Activated gamma-delta T cell treated with anti-CD3 and anti-CD28 coated beads, Interleukin-2, amount 50 U/mL, for 16 hours (primary cell): ENCODE data around the gene PI3.

ENCODE experiments used
- DNase-seq: peaks from one replicate; pipeline ENCODE4 v3.0.0-alpha.2; 2020; ENCODE audit warnings: low read depth

PI3 gene

DNA sequence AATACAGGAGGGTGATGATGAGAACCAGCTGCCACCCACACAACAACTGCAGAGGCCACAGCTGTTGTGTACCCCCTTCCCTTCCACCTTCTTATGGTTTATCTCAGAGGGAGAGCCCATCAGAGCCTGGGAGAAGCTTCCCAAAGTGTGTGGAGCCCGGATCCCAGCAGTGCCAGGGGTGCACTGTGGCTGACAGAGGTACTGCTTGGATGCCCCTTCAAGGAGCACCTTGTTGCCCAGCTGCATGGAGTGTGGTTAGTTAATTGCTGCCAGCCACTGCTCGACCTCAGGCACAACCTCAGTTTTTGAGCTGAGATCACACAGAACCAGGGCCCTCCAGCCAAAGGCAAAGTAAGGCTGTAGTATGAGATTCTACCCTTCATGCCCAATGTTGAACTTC, 13.0 kb downstream of the PI3 start:
- DNase-seq: no peak

DNA sequence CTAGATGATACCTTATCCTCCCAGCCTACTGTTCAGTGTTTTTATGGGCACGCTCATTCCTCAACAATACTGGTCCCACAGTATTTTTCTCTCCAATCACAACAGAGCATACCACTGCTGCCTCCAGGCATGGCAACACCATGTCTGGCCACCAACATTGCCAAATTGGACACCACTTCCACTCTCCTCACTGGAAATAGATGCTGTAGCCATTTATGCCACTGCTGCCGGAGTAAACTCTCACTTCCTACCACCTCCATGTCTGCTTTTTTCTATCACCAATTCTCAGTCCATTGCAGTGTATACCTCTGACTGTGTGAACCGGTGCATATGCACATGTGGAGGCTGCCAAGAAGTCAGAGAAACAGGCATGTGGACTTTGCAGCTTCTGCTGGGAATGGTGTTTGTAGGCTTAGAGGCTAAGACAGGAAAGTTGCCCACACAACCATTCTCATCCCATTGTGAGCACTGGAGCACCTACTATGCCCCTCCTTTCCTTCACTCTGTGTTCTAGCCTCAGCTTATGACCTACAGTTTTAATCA, 14.4 kb downstream of the PI3 start:
- DNase-seq: no peak

DNA sequence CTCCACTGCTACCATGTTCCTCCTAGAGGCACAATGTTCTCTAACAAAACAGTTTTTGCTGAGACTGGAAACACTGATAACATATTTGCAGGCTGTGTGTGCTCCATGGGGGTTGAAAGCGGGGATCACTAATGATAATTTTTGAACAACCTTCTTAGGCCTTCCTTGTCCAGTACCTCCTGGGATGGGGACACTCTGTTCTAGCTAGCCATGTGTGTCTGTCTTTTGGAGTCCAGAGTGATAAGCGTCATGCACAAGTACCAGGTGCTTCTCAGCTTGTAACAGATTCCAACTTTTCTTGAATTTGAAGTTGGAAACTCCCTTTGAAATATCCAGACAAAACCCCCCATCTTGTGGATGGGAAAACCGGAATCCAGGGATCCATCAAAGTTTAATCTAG, 15.2 kb downstream of the PI3 start:
- no peak for DNase-seq

DNA sequence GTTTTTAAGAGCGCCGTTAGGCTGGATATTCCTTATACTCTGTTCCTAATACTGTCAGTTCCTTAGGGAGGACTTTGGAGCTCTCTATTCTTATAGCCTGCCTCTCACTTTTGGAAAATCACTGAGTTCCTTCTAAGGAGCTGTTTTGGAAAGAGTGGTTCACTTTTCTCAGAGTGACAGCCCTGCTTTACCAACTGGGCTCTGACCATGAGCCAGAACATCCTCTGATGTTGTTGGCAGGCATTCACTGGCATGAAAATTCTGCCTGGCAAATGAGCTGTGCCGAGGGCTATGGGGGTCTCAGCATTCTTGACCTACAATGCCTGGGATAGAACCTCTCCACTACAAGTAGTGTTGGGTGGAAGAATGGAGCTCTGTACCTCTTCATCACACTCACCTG, 17.2 kb downstream of the PI3 start:
- no peak for DNase-seq

DNA sequence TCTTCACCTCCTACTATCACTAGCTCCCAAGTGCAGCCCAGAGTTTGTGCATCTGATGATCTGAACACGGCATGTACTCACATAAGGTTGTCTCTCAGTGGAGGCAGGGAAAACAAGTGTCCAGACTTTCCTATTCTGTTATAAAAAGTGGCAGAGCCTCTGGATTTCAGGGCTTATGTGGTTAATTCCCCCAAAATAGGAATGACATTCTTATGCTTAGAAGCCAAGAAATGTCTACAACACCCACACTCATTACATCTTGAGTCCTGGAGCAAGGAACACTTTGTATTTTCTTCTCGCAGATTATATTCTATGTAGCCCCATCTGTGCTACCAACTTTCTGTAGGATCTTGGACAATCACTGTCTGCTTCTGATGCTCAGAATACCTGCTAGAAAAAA, 18.6 kb downstream of the PI3 start:
- no peak for DNase-seq

DNA sequence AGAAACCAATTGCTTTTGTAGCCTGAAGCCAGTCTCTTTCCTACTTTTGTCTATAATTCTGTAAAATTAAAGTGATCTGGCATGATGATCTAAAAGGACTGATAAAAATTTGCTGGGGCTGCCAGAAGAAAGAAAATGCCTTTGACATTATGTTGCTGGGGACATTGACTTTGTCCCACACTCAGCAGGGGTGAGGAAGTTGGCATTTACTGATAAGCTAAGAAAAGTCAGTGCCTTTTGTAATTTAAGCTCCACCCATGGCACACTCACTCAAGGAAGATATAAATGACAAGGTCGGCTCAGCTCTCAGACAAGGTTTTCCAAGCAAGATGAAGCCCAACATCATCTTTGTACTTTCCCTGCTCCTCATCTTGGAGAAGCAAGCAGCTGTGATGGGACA, 32.0 kb downstream of the PI3 start, which contains the start of gene SEMG1:
SEMG1 (plus strand) TSS at position 309 of the 400 bp plus-strand sequence; CDS start at position 330, 21 bp downstream.
- DNase-seq: no peak

DNA sequence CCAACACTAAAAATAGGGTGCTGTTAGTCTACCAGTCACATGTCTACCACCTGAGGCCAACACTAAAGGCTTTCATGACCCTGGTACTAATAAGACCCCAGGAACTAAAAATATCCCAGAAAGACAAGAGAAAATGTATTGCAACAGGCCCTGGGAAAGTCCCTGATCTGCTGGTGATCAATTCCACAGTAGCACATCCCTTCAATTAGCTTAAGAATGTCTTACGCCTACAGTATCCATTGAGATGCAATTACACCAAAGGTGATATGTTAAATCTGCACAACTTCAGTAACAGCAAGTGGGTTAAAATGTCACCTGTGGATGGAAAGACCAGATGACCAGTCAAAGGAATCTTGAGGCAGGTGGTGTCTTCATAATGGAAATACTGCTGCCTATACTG, 35.2 kb downstream of the PI3 start:
- DNase-seq: no peak

DNA sequence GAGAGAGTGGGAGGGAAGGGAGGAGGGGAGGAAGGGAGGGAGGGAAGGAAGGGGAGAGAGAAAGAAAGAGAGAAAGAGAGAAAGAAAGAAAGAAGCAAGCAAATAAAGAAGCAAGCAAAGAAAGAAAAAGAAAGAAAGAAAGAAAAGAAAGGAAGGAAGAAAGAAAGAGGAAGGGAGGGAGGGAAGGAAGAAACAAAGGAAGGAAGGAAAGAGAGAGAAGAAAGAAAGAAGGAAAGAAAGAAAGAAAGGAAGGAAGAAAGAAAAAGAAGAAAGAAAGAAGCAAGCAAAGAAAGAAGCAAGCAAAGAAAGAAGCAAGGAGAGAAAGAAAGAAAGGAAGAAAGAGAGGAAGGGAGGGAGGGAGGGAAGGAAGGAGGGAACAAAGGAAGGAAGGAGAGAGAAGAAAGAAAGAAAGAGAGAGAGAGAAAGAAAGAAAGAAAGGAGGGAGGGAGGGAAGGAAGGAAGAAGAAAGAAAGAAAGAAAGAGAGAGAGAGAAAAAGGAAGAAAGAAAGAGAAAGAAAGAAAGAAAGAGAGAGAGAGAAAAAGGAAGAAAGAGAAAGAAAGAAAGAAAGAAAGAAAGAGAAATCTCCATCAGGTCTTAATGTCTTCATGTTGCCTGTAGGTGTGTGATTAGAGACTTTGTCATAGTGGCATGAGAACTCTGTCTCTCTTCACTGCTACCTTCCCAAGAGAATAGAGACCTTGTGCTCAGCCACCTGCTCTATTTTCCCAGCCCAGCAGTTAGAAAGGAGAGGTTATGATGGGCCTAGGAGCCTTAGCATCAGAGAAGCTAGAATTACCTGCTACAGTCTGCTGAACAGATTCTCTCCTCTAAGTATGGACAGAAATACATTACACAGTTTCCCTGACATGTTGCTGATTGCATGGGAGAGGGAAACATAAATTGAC, 37.1 kb downstream of the PI3 start:
- no peak for DNase-seq

DNA sequence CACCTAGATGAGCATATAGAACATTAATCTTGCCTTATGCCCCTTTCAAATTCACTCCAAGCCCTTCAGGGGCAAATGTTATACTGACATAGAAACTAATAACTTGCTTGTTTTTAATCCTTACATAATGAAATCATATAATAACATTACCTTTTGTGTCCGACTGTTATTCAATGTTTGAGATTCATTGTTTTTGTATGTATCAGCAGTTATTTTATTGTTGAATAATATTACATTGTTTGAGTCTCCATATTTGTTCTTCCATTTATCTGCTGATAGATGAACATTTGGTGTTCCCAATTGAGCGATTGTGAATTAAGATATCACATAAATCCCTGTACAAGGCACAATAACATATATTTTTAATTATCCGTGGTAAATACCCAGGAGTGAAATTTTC, 38.1 kb downstream of the PI3 start:
- DNase-seq: no peak

DNA sequence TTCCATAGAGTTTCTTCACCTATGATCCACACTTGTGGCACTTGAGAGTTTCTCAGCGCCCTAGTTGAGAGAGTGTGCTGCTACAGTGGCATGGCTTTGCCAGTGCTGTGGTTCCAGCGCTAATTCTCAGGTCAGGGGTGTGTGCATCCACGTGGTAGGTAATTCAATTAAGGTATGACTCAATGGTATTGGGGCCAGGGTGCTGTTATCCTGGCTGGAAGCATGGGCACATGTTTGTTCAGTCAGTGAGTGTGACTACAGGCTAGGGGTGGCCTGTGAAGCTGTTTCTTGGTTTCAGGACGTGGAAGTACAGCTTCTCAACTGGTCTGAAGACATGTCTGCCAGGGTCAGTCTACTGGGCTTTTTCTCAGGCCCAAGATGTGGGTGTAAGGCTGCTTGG, 43.4 kb downstream of the PI3 start:
- DNase-seq: no peak

DNA sequence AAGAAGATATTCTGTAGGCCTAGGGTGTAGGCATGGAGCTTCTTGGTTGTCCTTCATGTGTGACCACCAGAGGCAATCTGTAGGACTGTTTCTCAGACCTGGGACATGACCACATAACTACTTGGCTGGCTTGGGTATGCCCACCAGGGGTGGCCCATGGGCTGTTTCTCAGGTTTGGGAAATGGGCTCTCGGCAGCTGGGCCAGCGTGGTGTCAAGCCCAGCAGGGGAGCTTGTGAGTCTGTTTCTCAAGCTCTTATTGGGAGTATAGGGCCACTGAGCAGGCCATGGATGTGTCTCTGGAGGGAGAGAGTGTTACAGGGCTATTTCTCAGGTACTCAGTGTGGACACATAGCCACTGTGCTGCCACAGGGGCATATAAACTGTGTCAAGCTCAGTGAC, 43.9 kb downstream of the PI3 start:
- DNase-seq: no peak

DNA sequence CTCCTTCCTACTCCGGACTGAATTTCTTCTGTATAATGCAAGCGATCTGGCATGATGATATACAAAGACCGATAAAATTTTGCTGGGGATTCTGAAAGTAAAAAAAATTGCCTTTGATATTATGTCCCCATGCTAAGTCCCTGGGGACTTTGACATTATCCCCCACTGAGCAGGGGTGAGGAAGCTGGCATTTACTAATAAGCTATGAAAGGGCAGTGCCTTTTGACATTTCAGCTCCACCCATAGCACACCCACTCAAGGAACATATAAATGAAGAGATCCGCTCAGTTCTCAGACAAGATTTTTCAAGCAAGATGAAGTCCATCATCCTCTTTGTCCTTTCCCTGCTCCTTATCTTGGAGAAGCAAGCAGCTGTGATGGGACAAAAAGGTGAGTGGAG, 46.4 kb downstream of the PI3 start, which contains the start of gene SEMG2:
SEMG2 (plus strand) TSS at position 298 of the 400 bp plus-strand sequence; CDS start at position 315, 17 bp downstream.
- no peak for DNase-seq

DNA sequence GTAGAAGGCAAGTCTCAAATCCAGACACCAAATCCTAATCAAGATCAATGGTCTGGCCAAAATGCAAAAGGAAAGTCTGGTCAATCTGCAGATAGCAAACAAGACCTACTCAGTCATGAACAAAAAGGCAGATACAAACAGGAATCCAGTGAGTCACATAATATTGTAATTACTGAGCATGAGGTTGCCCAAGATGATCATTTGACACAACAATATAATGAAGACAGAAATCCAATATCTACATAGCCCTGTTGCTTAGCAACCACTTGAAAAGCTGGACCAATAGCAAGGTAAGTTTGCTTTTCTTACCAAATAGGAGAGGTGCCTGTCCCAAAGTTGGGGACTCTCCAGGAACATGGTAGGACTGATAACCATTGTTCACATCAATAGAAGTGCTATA, 48.4 kb downstream of the PI3 start:
- DNase-seq: no peak
